Fibroblast of mammary gland (primary cell): ENCODE results near the gene HAND2.

Source experiments
- DNase-seq: peaks from one replicate; pipeline ENCODE4 v3.0.0-alpha.2; 2010; ENCODE audit warnings: low read depth
- H3K4me3 ChIP-seq: 2 replicates; pipeline ENCODE4 v1.5.1; 2011; ENCODE audit warnings: low read depth, mild to moderate bottlenecking, low read length, moderate library complexity; ENCODE audit not compliant: control insufficient read depth
- CTCF ChIP-seq: conservative IDR thresholded peaks from 2 replicates; pipeline ENCODE4 v1.5.1; 2011; ENCODE audit warnings: low read depth, low read length, inconsistent platforms; ENCODE audit not compliant: control insufficient read depth, insufficient read depth

The HAND2 gene

GRCh38 chr4:173521467-173522159 lies 8.4 kb downstream of the HAND2 start:
- no peak for DNase-seq
- peak overlapping the region; percentile 36 for H3K4me3 ChIP-seq
- TF ChIP-seq CTCF: no peak

DNA sequence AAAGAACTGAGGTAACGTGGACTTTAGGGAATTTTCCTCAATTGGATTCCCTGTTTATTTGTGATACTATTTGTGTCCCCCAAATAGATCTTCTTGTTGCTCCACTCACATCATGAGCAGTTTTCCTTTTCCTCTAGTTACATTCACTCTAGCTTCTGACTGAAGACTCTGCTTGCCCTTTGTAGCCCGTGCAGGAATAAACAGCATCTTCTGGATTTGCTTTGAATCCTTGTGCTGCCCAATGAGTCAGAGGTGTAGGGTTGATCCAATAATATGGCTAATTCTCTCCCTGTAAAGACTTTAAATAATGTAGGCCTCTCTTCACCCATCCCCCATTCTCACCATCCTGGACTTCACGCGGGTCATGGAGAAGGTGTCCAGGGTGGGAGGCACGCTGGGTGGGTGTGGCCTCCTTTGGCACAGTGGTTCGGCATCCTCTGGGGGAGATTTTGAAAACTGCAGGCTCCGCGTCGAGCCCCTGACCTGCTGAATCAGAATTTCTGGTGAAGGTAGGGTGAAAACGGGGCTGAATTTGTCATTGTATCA lies 9.0 kb downstream of the HAND2 start:
- H3K4me3 ChIP-seq: no peak overlapping the region
- DNase-seq: no peak
- no peak for TF ChIP-seq CTCF

GRCh38 chr4:173519111-173520101 lies 10.6 kb downstream of the HAND2 start:
- TF ChIP-seq CTCF: no peak
- H3K4me3 ChIP-seq: no peak overlapping the region
- DNase-seq: no peak

- no peak overlapping the region for H3K4me3 ChIP-seq
- no peak for DNase-seq
- no peak for TF ChIP-seq CTCF
These were observed 11.5 kb downstream of the HAND2 start for GRCh38 chr4:173518425-173519102.

DNA sequence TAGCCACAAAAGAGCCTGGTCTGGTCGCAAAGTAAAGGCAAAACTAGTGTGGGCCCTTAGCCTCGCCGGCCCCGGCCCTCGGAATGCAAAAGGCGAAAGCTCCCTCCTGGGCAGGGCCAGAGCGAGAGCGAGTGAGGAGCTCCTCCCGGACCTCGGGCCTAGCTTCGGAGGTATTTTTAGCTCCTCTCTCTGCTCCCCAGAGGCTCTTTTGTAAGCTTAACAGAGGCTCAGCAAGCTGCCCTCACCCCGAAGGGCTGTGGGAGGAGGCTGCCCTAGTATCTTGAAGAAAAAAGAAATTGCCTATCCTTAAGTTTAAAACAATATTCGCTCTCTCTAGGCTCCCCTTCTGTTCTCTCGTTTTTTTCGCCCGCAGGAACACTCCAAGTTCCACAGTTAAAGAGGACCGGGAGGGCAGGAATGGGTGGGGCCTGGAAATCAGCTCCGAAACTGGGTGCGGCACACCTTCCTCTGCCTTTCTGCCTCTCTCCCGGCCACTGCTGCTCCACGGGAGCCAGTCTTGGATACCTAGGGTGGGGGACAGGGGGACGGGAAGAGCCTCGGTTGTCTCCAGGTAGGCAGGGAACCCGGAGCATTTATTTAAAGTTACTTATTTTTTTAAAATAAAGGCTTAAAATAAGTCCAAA lies 12.1 kb downstream of the HAND2 start:
- no peak overlapping the region for H3K4me3 ChIP-seq
- no peak for TF ChIP-seq CTCF
- DNase-seq: no peak

DNA sequence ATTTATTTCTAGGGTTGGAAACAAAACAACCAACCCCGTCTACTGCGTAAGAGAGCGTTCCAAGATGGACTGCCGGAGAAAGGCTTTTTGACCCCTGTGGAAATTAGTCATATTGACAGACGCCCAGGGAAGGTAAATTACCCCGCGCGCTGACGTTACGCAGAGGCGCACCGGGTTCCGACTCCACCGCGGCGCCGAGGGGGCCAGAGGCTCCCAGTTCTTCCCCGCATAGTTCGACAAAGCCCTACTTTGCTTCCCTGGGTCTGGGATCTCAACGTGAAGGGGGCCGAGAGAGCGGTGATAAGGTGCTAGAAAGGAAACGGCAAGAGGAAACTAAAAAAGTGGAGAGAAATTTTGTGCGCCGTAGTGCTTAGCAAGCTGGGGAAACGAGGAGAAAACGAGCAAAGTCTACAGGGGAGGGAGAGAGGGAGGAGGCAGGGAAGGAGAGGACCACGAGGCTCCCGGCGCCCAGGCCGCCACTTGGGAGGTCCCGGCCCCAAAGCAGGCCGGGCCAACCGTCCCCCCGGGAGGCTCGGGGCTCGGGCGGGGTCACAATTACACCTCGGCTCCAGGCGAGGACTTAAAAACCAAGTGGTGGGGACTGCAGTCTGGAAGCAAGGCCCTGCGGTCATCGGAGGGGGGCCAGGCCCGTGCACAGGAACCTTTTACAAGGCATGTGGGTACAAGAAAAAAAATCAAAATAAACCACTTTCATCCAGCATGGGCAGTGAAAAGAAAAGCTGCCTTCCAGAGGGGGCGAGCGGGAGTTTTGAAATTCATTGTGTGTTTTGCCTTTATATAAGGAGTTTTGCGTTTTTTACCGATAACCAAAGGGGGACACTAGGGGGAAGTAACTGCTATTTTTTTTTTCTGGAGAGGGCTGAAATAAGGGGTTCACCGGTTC lies 13.2 kb downstream of the HAND2 start:
- peak; percentile 59 for DNase-seq
- no peak for TF ChIP-seq CTCF
- H3K4me3 ChIP-seq: no peak overlapping the region
